Renal cortical epithelial cell (primary cell): ENCODE results near the gene CNR2. TPM values are rescaled to one million over a fixed set of nuclear protein-coding genes. Genes with fewer than 3 reads are reported as not detected.
"Not testable (repeated sequence)": the region's sequence is repeated elsewhere in the genome, so short reads cannot be mapped to it uniquely, and the experiment has no call there.

Experiments used
- DNase-seq: peaks from one replicate; pipeline ENCODE4 v3.0.0-alpha.2; 2011; ENCODE audit warnings: low read depth
- total RNA-seq: library from RNA; depleted of rRNA; stranded (reverse); fragments of >200 nt; gene quantifications from 2 replicates; pipeline ENCODE4 v1.2.3, GENCODE V29; 2014

The CNR2 gene
- not detected in 2 replicates for total RNA-seq

GRCh38 chr1:23913212-23913880 lies at the start of gene CNR2:
Gene CNR2, minus strand, starts transcription at chr1:23913362. Its CDS starts 37,745 bp downstream, at chr1:23875617.
- DNase-seq: no peak

GRCh38 chr1:23960291-23961020 lies 47.3 kb upstream of the CNR2 start:
- peak; percentile 59 for DNase-seq

- peak; percentile 87 for DNase-seq
Measured at GRCh38 chr1:23959461-23960290, 46.5 kb upstream of the CNR2 start, which contains the start of gene PNRC2. Gene PNRC2, plus strand, starts transcription at chr1:23959828. Its CDS starts 1,630 bp downstream, at chr1:23961458.

GRCh38 chr1:23958810-23959460 lies 45.8 kb upstream of the CNR2 start:
- peak; percentile 91 for DNase-seq

- not testable (repeated sequence) for DNase-seq
Measured at GRCh38 chr1:23958040-23958809, 45.1 kb upstream of the CNR2 start.

- no peak for DNase-seq
Measured at GRCh38 chr1:23957096-23957495, 43.9 kb upstream of the CNR2 start.

GRCh38 chr1:23953020-23953419 lies 39.9 kb upstream of the CNR2 start:
- peak; percentile 76 for DNase-seq

GRCh38 chr1:23947366-23947765 lies 34.2 kb upstream of the CNR2 start:
- no peak for DNase-seq

GRCh38 chr1:23936481-23937176 lies 23.5 kb upstream of the CNR2 start:
- DNase-seq: no peak

- DNase-seq: no peak
Measured at GRCh38 chr1:23931491-23931880, 18.3 kb upstream of the CNR2 start.

- peak; percentile 99 for DNase-seq
Measured at GRCh38 chr1:23930861-23931490, 17.8 kb upstream of the CNR2 start.

- no peak for DNase-seq
Measured at GRCh38 chr1:23930270-23930669, 17.1 kb upstream of the CNR2 start.

GRCh38 chr1:23928789-23929188 lies 15.6 kb upstream of the CNR2 start:
- DNase-seq: no peak

- no peak for DNase-seq
Measured at GRCh38 chr1:23927097-23927496, 13.9 kb upstream of the CNR2 start.

GRCh38 chr1:23925279-23925678 lies 12.1 kb upstream of the CNR2 start:
- no peak for DNase-seq

- no peak for DNase-seq
Measured at GRCh38 chr1:23924601-23925000, 11.4 kb upstream of the CNR2 start.

GRCh38 chr1:23923592-23924499 lies 10.7 kb upstream of the CNR2 start:
- peak; percentile 50 for DNase-seq

- no peak for DNase-seq
Measured at GRCh38 chr1:23922321-23922943, 9.3 kb upstream of the CNR2 start.
